SW 1271 (cell line): ENCODE data around the gene CTNNA3.
A peak's percentile ranks its signal among the peaks of the same experiment; 100 is the strongest.

Experiments used
- DNase-seq, 2 experiments: peaks; one replicate each; lab custom pipeline; 2025; lab: John Stamatoyannopoulos, UW

Gene CTNNA3

DNA sequence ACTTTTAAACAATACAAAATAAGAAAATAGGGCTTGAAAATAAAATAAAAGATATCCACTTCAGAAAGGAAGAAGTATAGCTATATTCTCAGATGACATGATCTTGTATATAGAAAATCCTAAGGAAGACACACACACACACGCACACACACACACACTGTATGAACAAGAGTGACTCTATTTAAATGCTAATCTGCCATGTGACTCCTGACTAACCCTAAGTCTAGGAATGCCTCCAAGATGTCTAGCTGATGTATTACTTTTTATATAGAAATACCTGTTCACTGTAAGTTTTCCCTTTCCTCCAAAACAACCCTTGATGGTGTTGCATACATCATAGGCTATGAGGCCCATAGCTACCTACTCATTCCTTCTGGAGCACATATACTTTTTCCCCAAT, 943.3 kb downstream of the CTNNA3 start:
- no peak for DNase-seq

DNA sequence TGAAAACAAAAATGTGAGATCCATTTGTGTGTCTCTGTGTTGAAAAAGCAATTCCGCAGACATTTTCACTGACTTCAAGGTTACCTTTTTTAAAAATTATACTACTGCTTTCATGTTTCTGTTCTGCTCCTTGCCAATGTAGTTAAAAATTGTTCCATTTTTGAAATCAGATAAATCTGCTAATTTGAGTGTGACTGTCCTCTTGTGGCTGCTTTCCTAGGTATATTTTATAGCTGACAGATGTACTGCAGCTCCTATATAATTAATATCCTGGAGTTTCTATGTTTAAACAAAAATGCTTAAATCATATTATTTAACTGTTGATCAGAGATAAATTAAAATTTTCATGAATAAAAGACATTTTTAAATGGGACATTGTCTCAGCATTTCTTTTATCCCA, 947.8 kb downstream of the CTNNA3 start:
- DNase-seq = peak in 1 of 2 experiments; percentile 2

DNA sequence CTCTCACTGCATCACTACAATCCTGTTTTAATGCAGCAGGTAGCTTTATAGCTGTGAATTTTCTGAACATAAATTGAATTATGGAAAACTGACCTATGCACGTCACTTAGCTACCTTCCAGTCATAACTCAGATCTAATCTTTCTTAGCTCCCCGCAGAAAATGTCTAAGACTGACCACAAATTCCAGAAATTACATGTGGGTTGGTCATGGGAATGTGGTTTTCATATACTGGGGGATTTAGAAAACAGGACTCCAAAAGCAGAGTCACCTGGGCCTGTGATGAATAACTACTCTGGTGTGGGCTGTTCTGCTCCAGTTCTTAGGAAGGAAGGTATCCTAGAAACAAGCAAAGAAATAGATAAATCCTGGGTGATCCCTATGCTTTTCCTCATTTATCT, 948.5 kb downstream of the CTNNA3 start:
- DNase-seq = peak; percentile 59 to 64

DNA sequence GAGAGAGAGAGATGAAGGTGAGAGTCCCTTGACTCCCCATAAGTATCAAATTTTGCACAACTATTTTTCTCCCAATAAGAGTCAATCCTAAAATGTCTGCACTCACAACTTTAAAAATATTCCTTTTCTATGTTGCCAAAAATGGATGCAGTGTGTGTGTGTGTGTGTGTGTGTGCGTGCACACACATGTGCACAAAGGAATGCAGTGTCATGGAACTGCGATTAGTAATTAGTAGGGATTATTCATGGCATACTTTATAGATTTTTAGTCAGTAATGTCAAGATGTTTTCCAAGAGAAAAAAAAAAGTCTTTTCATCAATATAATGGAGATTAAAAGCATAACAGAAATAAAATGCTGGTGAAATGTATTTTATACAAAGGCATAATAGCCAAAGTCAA, 949.3 kb downstream of the CTNNA3 start:
- DNase-seq = no peak

DNA sequence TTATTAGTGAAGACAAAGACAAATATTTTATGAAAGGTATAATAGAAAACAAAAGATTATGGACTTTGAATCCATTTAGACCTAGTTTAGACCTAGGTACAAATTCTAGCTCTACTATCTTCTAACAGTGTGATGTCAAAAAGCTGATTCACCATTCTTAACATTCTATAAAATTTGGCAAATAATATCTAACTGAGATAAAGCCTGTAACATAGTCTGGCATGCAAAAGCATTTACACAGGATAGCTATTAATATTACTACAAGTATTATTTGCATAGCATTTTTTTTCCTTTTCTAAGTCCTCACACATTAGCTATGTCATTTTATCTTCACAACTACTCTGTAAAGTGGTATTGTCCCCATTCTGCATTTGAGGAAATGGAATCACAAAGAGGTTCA, 949.7 kb downstream of the CTNNA3 start:
- DNase-seq = no peak

DNA sequence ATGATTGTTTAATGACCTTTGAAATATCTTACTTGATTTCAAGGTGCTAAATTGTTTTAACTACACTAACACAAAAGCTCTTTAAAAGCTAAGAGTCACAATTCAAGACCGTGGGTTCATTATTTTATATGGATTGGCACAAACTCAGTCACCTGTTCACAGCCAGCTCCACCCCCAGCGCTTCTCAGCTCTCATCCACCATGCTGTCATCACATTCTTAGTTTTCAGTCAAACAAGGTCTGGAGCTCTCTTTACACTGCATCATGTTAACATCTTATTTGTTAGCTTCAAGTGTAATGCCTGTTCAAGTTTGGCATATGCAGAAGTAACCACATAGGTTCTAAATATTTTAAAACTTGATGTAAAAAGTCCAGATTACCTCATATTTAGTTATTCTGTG, 951.1 kb downstream of the CTNNA3 start:
- DNase-seq = no peak

DNA sequence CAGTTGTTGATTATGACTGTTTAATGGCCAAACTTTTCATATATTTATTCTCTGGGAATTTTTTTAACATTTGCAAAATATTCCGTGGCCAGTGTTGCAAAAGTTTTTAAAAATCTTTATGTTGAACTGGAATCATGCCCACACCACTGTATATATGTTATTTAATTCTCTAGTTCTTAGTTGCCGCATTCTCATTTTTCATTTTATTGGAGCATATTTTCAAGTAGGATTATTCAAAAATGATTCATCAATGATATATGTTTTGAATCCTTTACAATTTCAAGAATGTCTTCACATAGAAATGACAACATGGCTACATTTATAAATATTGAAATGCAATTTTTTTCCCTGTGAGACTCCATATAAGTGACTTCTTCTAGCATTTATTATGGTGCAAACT, 958.8 kb downstream of the CTNNA3 start:
- DNase-seq = no peak

DNA sequence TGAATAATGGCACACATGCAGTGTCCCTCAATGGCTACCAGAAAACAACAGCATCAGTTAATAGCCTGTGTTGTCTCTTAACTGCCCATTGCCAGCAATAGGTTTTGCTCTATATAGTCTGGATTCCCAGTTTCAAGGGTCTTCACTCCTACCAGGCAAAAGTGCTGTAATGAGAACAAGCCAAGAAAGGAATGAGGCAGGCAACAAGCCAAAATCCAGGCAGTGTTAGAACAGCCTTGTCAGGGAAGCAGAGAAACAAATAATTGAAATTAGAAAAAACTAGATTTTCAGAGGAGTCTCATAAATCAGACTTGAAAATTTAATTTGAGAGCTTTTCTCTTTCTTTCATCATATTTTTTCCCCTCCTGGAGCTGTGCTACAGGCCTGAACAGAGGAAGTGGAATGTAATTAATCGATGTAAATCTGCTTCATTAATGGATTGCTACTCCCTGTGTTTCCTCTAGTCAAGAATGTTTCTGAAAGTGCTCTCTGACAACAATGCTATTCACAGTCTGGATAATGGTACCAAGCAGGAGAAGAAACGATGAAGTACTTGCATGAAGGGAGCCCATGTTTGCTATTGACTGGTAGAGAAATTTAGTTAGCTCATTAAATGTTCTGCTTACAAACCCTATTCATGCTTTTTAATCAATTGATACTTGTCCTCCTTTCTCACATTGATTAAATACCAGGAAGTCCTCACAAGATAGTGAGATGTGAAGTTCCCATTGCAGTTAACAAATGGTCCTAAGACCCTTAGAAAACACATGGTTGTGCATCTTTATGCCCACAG, 972.2 kb downstream of the CTNNA3 start:
- DNase-seq = no peak

DNA sequence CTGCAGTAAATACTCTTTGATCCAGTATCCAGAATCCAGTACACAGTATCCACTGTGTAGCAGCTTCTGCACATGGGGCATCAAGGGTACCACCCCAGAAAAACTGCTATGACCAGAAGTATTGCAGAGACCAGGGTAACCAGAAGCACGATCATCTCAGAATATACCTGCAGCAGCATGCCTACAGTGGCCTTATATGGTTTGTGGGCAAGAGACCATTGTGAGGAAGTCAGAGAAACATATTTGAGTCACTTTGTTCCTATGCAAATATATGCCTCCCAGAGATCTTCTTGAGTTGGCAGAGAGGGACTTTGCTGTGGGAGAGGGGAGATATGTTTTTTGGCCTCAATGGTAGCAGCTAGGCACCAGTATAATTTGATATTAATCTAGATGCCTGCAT, 976.5 kb downstream of the CTNNA3 start:
- no peak for DNase-seq

DNA sequence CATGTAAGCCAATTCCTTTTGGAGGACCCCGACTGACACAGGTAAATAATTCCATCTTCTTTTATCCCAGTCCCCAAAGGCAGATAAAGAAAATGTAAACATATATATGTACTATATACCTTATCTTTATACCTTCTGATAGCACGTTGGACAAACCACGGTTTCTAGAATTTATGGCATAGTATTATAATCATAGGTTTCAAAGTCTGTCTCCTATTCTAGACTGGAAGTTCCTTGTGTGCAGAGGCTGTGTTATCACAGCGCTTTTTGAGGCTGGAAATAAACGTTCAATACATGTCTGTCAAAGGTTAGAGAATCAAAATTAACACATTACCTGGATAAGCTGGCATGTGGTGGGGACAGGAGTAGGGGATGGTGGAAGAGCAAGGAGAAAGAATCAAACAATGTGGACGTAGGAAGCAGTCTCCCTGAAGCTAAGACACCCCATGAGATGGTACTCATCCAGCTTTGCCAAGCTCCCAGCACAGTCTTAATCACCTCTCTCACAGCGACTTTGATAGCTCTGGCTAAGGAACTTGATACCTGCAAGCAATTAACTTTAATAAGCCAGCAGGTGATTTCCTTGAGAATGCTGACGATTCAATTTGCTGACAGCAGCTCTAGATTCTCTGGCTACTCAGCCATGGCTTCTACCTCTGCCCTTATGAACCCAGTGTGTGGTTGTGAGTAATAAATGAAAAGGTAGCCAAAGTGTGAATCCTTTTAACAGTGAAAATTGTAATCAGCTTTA, 978.6 kb downstream of the CTNNA3 start:
- no peak for DNase-seq

DNA sequence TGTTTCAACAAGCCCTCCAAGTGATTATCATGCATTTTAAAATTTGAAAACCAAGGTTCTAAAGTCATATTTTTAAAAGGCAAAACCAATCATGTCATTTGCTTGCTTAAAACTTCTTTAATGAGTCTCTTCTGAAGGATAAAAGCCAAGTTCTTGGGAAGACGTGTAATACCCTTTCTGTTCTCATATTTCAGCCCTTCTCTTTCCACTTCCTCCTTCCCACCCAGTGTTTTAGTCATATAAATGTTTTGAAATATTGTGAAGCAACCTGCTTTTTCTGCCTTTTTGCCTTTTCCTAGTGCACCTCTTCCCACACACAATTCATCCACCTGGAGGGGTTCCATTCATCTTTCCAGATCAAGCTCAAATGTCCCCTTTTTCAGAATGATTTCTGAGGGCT, 981.3 kb downstream of the CTNNA3 start:
- DNase-seq = no peak

DNA sequence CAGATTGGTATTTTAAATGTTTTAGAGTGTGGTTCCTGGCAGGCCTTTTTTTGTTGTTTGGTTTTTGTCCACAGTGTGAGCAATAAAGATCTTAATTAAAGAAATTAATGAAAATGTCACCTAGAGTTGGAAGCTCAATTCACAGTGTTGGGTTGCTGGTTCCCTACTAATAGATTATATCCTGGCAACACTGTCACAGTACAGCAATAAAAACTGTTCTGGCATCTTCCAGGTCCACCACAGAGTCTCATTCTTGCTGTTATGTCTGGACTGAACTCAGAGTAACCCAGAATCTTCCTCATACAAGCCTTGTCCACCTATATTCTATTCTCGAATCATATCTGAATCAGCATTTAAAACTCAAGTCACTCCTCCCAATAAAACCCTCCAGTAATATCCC, 982.6 kb downstream of the CTNNA3 start:
- DNase-seq = no peak

DNA sequence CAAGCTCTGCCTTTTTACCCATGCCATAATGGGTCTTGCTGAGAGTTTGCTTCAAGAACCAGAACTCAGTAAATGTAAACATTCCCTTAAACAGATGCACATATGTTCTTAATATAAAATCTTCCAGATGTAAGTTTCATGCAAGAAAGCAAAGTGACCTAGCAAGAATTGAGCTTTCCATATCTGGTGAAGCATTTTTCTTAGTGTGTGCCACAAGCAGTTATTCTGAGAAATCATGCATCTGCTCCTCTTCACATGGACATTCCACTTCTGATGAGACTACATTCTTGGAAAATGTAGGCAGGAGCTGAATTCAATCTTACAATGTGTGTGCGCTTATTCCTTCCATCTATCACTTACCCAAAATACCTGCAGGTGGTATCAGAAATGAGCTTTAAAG, 997.9 kb downstream of the CTNNA3 start:
- DNase-seq = no peak

DNA sequence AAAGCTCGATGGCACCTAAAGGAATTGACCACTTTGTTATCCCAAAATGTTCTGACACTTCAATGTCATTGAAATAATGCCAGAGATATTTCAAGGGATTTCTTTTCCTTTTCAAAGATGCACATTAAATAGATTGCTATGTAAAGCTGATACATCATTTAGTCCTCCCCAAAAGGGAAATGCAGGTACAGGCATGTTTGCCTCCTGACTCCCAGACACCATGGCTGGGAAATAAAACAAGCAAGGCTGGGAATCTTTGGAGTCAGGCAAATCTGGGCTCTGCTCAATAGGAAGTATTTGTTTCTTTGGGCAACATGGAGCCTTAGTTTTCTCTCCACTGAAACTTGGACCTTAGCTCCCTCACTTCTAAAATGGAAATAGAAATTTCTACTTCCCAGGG, 1000.9 kb downstream of the CTNNA3 start:
- no peak for DNase-seq

DNA sequence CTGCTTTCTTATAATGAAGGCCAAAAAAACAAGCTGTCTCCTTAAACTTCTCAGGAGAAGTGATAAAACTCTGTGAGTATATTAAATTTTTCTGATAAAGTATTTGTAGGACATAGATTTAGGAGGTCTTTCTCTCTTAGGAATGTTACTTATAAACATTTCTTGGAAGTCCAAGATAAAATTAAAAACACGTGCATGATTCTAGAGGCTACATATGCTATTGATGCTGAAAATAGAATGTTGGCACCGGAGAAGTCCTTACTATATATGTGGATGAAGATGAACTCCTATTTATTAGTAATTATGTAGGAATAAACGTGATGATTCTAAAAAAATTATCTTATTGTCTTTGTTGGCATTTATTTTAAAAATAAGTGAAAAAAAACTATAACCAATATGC, 1011.4 kb downstream of the CTNNA3 start:
- DNase-seq = no peak

DNA sequence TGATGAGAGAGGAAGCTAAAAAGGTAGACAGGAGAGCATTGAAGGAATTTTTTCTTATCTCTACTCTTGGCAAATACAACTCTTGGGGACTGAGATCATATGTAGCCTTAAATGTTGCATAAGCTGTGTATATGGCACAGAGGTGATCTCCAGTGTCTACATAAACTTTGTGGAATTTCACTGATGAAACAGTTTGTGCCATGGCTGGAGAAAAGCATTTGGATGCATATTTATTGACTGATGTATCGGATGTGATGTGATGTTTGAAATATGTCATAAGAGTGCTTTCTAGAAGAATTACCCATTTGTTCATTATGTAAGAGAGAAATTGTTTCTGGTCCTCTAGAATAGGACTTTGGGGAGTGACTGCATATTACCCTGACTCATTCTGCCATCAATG, 1015.1 kb downstream of the CTNNA3 start:
- DNase-seq = no peak

DNA sequence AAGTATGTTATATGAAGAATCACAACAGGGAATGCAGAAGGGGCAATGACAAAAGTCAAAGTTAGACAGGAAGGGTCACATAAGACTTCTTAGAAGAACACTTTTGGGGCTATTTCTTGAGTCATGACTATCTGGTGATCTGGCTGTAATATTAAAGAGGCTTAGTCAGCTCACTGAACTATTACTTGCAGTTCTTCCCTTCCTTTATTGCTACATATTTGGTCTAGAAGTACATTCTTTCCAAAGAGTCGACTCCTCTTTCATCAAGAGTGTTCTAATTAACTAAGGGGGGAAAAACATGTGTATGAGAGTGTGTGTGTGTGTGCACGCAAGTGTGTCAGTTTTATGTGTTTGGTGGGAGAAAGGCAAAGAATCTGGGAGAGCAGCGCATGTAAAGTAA, 1017.5 kb downstream of the CTNNA3 start:
- no peak for DNase-seq

DNA sequence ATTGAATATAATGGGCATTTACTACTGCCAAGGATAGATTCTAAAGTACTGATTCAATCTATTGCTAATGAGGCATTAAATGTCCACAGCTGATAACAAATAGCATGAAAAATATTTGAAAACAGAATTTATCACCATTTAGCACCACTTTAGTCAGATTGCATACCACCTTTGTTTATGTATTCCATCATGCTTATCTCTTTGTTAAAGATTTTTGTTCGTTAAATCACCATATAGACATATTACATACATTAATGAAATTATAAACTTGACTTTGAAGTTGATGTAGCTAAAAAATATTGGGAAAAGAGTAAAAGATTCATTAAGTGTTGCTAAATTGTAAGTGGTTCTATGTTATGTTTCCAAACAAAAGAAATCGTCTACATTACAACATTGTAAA, 1022.9 kb downstream of the CTNNA3 start:
- DNase-seq = no peak

DNA sequence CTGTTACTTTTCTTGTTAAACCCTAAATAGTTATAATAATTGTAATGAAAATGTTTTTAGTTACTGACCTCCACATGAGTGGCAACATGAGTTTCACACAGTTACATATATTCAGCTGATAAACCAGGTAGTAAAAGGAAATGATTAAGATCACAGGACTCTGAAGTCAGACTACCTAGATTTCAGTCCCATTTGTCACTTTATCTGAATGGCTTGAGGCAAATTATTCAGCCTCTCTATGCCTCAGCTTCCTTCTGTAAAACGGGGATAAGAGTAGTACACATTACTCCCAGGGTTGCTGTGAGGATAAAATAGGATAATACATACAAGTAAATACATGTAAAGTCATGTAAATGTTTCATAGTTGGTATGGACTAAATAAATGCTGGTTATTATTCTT, 1024.4 kb downstream of the CTNNA3 start:
- no peak for DNase-seq

DNA sequence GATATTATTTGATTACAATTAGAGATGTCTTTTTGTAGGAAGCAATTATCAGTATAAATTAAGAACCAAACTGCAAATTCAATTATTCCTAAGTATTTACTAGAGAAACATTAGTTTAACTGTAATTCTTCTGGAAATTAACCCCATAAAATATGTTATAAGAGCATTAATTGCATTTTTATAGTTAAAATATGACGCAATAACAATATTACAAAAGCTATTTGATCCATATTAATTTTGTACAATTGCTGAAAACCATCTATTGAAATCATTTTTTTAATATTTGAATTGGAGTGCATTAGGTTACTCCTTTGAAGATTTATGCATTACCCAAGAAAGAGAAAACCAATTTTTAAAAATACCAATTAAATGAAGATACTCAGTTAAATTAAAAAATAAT, 1024.9 kb downstream of the CTNNA3 start:
- DNase-seq = no peak

DNA sequence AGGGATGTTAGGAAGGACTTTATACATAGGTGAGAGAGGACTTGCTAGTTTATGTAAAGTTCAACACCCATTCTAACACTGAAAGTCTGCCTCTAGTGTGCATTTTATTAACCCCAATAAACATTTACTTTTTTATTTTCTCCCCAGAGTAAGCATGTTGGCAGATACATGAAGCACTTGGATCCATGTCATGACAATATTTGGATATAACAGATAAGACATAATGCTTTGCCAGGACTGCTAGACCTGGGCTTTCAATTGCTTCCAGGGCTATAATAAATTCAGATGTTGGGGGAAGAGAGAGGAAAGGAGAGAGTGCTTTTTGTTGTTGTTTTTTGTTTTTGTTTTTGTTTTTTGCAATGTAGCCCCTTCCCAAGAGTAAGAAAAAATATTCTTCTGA, 1039.5 kb downstream of the CTNNA3 start:
- DNase-seq = no peak

DNA sequence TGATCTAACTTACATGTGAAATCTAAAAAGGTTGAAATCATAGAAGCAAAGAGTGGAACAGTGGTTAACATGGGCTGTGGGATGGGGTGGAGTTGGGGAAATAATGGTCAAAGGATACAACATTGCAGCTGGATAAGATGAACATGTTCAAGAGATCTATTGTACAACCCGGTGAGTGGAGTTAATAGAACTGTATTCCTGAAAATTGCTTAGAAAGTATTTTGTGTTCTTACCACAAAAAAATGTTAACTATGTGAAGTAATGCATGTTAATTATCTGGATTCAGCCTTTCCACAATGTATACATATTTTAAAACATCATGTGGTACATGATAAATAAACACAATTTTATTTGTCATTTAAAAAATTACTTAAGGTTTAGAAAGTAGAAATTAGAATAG, 1041.1 kb downstream of the CTNNA3 start:
- DNase-seq = no peak

DNA sequence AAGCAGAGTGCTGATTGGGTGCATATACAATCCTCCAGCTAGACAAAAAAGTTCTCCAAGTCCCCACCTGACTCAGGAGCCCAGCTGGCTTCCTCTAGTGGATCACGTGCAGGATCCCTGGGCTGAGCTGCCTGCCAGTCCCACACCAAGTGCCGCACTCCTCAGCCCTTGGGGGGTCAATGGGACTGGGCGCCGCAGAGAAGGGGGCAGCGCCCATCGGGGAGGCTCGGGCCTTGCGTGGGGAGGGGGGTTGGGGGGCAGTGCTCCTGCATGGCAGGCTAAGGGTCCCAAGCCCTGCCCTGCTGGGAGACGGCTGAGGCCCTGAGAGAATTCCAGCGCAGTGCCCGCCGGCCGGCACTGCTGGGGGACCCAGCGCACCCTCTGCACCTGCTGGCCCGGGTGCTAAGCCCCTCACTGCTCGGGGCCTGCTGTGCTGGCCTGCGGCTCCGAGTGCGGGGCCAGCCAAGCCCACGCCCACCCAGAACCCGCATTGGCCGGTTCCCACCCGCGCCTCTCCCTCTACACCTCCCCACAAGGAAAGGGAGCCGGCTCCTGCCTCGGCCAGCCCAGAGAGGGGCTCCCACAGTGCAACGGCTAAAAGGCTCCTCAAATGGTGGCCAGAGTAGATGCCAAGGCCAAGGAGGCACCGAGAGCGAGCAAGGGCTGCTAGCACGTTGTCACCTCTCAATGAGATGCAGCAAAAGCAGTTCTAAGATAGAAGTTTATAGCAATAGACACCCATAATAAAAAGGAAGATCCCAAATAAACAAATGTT, 1044.5 kb downstream of the CTNNA3 start:
- DNase-seq = no peak
